Stimulated activated effector memory CD8-positive, alpha-beta T cell treated with anti-CD3 and anti-CD28 coated beads, Interleukin-12 subunit alpha, Interleukin-12 subunit beta, amount 100 ng/mL, for 72 hours (primary cell): ENCODE measurements around the gene GTSF1L.
A peak's percentile ranks its signal among the peaks of the same experiment; 100 is the strongest.

ENCODE experiments used
- ATAC-seq: fragments of 150-1000 bp; cut with Tn5 transposase; 2 replicates; pipeline ENCODE4 v1.10.0; 2021
- DNase-seq, 2 donors: peaks; one replicate each; pipeline ENCODE4 v3.0.0; 2021 to 2022; ENCODE audit warnings: low spot score in 2 of 2
- H3K27ac Mint-ChIP-seq: one replicate; pipeline ENCODE4 v1.8.0; 2022; ENCODE audit warnings: mild to moderate bottlenecking, mixed read lengths
- H3K36me3 Mint-ChIP-seq: one replicate; pipeline ENCODE4 v1.8.0; 2022; ENCODE audit warnings: mild to moderate bottlenecking, mixed read lengths
- H3K4me1 Mint-ChIP-seq: one replicate; pipeline ENCODE4 v1.8.0; 2022; ENCODE audit warnings: mixed read lengths
- H3K4me3 Mint-ChIP-seq: one replicate; pipeline ENCODE4 v1.8.0; 2022; ENCODE audit warnings: mild to moderate bottlenecking, mixed read lengths
- H3K9me3 Mint-ChIP-seq: one replicate; pipeline ENCODE4 v1.8.0; 2022; ENCODE audit warnings: mixed read lengths

Gene GTSF1L

DNA sequence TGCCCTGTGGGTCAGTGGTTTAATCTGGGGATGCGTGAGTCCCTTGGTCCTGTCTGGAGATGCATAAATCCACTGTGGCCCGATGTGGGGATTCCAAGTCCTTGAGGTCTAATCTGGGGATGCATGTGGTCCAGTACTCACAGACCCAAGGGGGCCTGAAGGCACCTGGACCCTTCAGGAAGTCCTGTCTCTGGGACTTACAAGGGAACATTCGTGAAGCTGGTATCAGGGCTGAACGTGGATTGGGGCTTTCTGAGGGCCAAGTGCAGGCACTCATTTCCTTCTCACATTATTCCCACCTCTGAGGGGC, 25.2 kb upstream of the GTSF1L start:
- peaks cover 35% of the 10 kb centered on the region for H3K4me1 Mint-ChIP-seq
- ATAC-seq (no peak), DNase-seq (peak in 1 of 2 donors; percentile 70)
- peak overlapping the region; percentile 90 for H3K27ac Mint-ChIP-seq
- H3K9me3 Mint-ChIP-seq: peaks cover 3% of the 10 kb centered on the region
- peak overlapping the region; percentile 53 for H3K4me3 Mint-ChIP-seq
- peaks cover 24% of the 10 kb centered on the region for H3K36me3 Mint-ChIP-seq

DNA sequence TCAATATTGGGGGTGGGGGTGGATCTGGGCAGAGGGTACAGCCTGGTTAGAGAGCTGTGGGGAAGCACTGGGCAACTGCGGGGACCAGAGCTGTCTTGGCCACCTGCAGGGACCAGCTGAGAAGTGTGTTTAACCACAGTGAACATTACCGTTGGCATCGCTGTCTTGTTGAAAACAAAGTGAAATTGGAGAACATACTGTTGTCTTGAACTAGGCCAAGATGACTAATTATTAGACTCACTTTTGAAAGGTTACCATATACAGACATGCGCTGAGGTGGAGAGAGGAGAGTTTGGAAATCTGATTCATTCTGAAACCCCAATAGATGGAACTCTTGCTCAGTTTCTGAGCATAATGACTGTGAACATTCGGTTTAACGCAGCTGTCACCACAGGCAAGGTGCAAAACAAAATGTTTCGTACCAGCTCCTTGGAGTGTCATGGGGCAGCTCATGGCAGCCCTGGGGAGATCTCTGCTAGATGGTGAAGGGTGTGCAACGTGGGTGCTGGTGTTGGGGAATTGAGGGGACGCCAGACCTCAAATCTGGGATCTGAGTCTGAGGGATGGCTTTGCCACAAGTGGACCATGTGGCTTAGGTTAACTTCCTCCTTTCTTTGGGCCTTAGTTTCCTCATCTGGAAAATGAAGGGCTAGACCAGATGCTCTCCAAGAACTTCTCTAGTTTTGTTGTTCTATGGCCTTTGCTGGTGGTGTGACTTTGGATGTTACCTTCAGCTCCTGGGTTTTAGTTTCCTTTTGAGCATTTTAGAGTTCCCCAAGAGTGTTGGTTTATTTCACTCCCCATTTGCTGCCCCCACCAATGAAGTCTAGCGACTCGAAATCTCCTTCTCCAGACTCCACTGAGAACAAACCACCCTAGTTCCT, 24.6 kb upstream of the GTSF1L start:
- ATAC-seq (peak; percentile 93), DNase-seq (peak; percentile 35 to 86)
- Mint-ChIP-seq H3K4me1 (peaks cover 37% of the 10 kb centered on the region), H3K9me3 (peaks cover 3% of the 10 kb centered on the region), H3K36me3 (peaks cover 24% of the 10 kb centered on the region), H3K27ac (peak overlapping the region; percentile 90), H3K4me3 (peak overlapping the region; percentile 53)

DNA sequence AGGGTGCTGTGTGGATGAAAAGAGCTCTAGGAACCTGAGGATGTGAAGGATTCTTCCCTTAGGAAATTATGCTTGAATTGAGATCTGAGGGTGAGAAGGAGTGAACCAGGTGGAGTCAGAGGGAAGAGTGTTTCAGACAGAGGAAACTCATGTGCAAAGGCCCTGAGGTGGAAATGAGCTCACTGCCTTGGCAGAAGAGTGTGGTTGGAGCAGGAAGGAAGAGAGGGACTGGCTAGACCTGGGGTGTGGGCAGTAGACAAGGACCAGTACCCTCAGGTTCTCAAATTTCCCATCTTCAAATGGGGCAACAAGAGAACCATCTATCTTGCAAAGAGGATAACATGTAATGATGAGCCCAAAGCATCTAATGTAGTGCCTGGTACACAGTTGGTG, 24.0 kb upstream of the GTSF1L start:
- H3K27ac Mint-ChIP-seq: peak overlapping the region; percentile 90
- H3K4me1 Mint-ChIP-seq: peaks cover 39% of the 10 kb centered on the region
- no peak for DNase-seq
- no peak for ATAC-seq
- H3K4me3 Mint-ChIP-seq: peak overlapping the region; percentile 53
- peaks cover 24% of the 10 kb centered on the region for H3K36me3 Mint-ChIP-seq
- peaks cover 3% of the 10 kb centered on the region for H3K9me3 Mint-ChIP-seq

DNA sequence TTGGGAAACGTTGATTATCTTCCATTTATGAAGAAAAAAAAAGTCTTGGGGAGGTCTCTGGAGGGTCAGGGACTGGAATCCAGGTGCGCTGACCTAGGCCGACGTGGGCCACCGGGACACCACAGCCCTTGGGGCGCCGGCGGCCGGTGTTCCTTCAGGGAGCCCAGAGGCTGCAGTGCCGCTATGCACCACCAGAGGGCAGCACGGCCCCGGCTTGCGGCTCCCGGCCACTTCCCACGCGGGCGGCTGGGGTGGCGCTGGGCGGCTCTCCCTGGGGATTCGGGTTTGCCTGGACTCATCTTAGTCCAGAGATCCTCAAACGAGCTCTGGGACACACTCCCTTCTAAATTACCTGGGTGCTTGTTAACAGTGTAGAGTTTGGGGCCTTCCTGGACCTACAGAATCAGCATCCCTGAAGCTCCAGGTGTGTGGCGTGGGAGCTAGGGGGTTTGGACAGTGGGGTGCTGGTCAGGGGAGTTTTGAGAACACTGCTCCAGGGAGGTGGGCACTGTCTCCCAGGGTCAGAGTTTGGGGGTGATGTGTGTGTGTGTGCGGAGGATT, 23.0 kb upstream of the GTSF1L start:
- peak overlapping the region; percentile 53 for H3K4me3 Mint-ChIP-seq
- DNase-seq (peak; percentile 94 to 97), ATAC-seq (peak; percentile 4)
- H3K27ac Mint-ChIP-seq: peak overlapping the region; percentile 90
- peaks cover 3% of the 10 kb centered on the region for H3K9me3 Mint-ChIP-seq
- peaks cover 39% of the 10 kb centered on the region for H3K4me1 Mint-ChIP-seq
- H3K36me3 Mint-ChIP-seq: peaks cover 24% of the 10 kb centered on the region

DNA sequence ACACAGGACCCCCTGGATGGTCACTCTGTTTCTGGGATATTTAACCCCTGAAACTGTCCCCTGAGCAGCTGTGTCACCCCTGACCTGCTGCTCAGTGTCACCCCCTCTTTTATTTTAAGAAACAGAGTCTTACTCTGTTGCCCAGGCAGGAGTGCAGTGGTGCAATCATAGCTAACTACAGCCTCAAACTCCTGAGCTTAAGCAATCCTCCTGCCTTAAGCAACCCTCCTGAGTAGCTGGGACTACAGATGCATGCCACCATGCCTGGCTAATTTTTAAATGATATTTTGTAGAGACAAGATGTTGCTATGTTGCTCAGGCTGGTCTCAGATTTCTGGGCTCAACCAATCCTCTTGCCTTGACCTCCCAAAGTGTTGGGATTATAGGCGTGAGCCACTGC, 21.5 kb upstream of the GTSF1L start:
- Mint-ChIP-seq H3K36me3 (peaks cover 24% of the 10 kb centered on the region), H3K4me3 (no peak overlapping the region), H3K4me1 (peaks cover 39% of the 10 kb centered on the region), H3K9me3 (peaks cover 3% of the 10 kb centered on the region), H3K27ac (no peak overlapping the region)
- no peak for DNase-seq
- ATAC-seq: no peak

DNA sequence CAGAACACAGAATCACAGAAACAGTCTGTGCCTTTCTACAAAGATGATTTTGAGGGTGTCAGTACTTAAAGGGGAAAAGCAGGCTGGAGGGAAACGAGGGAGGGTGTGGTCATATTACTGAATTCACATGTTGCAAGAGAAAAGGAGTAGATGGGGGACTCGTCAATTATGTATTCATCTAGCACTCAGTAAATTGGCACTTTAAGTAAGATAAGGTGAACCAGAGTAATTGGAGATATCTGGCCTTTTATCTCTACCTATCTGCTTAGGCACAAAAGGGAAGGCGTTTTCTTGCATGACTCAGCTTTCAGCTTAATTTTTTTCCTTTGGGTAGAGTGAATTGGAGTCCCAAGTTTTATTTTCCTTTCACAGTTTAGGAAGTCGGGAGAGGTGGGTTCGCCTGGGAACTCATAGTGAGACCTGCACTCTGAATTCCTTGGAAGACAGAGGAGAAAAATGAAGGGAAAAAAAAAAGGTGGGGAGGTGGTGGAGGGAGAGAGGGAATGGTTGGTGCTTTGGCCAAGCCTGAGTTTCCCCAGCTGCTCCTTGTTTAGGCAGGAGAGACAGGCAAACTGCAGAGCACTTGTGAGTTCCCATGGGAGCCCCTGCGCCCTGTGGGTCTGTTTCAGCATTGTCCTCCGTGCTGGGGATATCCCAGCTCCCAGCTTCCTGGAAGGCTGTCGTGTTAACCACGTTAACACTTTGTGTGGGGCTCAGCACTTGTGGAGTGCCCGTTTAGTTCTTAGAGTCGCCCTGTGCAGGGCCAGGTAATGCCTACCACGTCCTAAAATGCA, 19.7 kb upstream of the GTSF1L start:
- no peak for ATAC-seq
- H3K9me3 Mint-ChIP-seq: peaks cover 3% of the 10 kb centered on the region
- DNase-seq: no peak
- H3K36me3 Mint-ChIP-seq: peaks cover 14% of the 10 kb centered on the region
- no peak overlapping the region for H3K27ac Mint-ChIP-seq
- H3K4me3 Mint-ChIP-seq: no peak overlapping the region
- H3K4me1 Mint-ChIP-seq: peaks cover 24% of the 10 kb centered on the region

DNA sequence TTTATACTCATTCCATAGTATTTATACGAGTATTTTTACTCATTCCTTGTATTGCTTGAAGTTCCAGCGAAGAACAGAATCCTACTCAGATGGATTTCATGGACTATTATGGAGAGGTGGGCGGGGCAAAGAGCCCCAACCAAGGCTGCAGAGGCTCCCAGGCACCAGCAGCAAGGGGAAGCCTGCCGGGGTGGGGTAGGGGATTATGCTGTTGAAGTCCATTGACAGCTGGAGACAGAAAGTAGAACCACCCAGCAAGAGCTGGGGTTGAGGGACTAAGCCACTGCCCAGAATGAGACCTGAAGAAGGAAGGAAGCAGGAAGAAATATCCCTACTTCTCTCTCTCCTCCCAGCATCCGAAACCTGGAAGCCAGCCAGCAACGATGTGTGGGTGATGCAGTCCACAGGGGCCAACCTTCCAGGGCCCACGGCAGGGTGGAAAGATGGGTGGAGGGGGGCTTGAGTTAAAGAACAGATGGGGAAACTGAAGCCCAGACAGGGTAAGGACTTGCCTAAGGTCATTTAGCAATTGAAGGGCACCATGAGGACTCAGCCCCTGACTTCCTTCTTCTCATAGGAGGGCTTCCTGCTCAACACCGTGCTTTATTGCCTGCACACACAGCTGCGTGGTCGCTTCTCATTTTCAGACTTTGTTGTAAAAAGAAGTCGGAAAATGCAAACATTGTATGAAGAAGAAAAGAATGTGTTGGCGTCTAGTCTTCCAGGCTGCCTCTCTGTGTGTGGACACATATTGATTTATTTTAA, 18.3 kb upstream of the GTSF1L start:
- no peaks in the 10 kb centered on the region for H3K9me3 Mint-ChIP-seq
- H3K4me1 Mint-ChIP-seq: peaks cover 10% of the 10 kb centered on the region
- peaks cover 5% of the 10 kb centered on the region for H3K36me3 Mint-ChIP-seq
- DNase-seq: no peak
- no peak for ATAC-seq
- no peak overlapping the region for H3K27ac Mint-ChIP-seq
- no peak overlapping the region for H3K4me3 Mint-ChIP-seq

DNA sequence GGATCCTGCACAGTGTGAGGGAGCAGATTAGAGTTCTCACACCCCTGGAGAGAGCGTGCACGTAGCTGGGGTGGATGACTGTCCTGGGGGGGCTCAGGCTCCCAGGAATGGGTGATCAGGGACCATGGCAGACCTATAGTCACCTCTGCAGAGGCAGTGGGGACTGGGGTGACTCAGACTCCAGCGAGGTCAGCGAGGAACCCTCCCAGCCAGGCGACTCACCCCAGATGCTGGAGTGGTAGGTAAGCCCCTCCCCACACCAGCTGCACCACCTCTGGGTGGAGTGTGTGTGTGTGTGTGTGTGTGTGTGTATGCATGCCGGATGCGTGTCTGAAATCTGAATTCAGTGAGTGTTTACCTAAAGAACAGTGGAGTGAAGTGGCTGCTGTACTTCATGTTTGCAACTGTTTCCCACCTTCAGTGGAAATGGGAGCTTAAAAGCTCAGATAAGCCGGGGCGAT, 17.4 kb upstream of the GTSF1L start:
- H3K36me3 Mint-ChIP-seq: no peaks in the 10 kb centered on the region
- no peak for DNase-seq
- H3K4me3 Mint-ChIP-seq: no peak overlapping the region
- H3K9me3 Mint-ChIP-seq: no peaks in the 10 kb centered on the region
- H3K4me1 Mint-ChIP-seq: peaks cover 4% of the 10 kb centered on the region
- ATAC-seq: peak; percentile 66
- no peak overlapping the region for H3K27ac Mint-ChIP-seq

DNA sequence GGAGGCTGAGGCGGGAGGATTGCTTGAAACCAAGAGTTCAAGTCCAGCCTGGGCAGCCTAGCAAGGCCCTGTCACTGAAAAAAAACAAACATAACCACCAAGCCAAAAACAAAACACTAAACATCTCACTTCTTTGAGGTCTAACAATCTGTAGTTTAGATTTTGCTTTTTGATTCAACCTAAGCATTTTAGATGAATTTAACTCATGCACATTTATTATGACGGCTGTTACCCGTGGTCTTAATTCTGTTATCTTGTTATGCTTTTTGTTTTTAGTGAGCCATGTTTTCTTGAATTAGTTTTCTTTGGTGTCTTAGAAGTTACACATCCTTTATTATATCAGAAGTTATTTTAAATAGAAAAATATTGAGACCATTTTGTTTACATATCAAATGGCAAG, 13.8 kb upstream of the GTSF1L start:
- no peak for DNase-seq
- H3K27ac Mint-ChIP-seq: no peak overlapping the region
- ATAC-seq: no peak
- peaks cover 14% of the 10 kb centered on the region for H3K4me1 Mint-ChIP-seq
- no peaks in the 10 kb centered on the region for H3K36me3 Mint-ChIP-seq
- no peak overlapping the region for H3K4me3 Mint-ChIP-seq
- no peaks in the 10 kb centered on the region for H3K9me3 Mint-ChIP-seq

DNA sequence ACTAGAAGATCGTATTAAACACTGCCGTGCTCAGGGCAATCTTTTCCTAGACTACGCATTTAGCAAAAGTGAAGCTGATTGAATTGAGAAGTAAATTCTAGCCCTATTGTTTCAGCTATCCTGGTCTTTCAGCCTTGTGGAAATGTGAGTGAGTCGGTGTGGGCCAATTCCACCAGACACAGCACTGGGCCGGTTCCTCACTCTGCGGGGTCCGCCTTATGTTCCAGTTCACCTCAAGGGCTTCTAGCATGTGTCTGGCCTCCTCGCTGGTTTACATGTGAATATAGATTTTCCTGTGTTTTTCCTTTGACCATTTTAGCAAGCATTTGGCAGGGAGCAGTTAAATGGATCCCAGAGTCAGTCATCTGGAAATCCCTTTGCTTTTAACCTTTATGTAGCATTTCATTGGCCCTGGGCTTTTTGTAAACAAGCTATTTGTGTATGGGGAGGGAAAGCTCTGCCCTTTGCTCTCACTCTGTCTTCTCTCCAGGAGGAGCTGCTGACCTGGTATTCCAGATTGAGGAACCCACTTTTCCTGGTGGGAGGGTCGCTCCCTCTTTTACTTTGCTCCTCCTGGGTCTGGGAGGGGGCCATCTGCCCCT, 12.4 kb upstream of the GTSF1L start:
- no peak overlapping the region for H3K4me3 Mint-ChIP-seq
- peaks cover 18% of the 10 kb centered on the region for H3K4me1 Mint-ChIP-seq
- no peaks in the 10 kb centered on the region for H3K9me3 Mint-ChIP-seq
- H3K27ac Mint-ChIP-seq: no peak overlapping the region
- ATAC-seq (no peak), DNase-seq (no peak)
- no peaks in the 10 kb centered on the region for H3K36me3 Mint-ChIP-seq

DNA sequence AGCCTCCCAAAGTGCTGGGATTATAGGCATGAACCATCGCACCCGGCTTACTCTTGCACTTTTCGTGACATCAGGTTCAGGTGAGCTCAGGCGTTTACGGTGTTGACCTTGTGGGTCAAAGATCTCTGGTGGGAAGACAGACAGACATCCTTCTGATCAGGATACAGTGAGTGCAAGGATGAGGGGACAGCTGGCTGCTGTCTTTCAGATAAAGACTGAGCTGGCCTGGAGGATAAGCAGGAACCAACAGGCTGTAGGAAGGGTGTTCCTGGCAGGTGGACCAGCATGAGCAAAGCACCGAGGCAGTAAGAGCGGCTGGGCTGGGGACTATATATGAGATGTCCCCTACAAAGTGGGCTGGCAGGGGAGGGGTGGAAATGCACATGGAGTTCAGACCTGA, 11.1 kb upstream of the GTSF1L start:
- Mint-ChIP-seq H3K4me3 (no peak overlapping the region), H3K9me3 (no peaks in the 10 kb centered on the region), H3K36me3 (no peaks in the 10 kb centered on the region), H3K27ac (no peak overlapping the region), H3K4me1 (peaks cover 18% of the 10 kb centered on the region)
- ATAC-seq: no peak
- DNase-seq: no peak

DNA sequence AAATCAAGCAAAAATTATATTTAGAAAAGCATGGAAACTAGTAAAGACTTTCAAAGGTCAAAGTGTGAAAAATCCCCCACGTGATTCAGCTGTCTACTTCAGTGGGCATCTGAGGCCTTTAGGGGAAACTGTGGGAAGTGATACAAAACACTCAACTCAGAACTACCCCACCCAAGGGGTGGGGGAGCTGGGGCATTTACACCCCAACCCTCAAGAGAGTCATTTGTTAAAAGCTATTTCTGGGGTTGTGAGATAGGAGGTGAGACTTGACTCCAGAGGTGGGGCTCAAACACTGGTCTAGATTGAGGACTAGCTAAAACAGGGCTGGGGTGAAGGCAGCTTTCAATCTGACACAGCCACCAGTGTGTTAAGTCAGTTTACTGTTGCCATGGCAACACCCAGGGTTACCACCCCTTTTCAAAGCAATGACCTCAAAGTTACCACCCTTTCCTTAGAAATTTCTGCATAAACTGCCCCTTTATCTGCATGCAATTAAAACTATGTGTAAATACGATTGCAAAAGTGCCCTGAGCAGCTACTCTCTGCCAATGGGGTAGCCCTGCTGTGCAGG, 9.9 kb upstream of the GTSF1L start:
- H3K4me3 Mint-ChIP-seq: no peak overlapping the region
- H3K36me3 Mint-ChIP-seq: no peaks in the 10 kb centered on the region
- ATAC-seq: peak; percentile 93
- peaks cover 18% of the 10 kb centered on the region for H3K4me1 Mint-ChIP-seq
- DNase-seq: peak in 1 of 2 donors; percentile 68
- no peaks in the 10 kb centered on the region for H3K9me3 Mint-ChIP-seq
- peak overlapping the region; percentile 45 for H3K27ac Mint-ChIP-seq

DNA sequence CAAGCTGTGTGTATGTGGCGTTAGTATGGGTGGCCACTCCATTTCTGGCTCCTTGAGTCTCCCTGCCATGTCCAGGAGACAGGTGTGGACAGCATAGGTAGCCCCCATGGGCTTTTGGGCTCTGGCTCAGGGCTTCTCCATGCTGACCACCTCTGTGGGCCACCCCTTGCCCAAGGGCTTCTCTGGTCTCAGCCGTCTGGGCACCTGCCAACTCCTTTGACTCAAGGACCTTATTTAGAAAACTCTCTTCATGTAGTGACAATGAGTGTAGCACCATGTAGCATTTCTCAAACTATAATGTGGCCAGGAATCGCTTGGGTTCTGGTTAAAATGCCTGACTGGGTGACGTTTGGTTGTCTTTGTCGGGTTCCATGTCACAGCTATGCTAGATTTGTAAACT, 5.1 kb upstream of the GTSF1L start:
- no peak for ATAC-seq
- H3K4me1 Mint-ChIP-seq: peaks cover 13% of the 10 kb centered on the region
- H3K27ac Mint-ChIP-seq: no peak overlapping the region

DNA sequence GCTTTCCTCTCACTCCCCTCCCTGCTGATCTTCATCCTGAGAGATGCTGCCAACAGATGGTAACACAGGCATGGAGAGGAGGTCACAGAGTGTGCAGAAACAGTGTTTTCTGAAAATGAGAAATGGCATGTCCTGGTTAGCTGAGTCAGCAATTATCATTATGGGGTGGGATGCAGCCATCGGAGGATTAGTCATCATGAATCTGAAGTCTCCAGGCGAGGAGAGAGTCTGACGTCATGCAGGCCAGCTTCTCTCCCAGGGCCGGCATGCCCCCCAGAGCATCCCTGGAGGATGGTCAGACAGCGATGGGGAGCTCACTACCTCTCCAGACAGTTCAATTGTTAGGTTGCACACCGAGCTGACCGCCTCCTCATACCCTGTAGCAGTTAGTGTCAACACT, 4.7 kb upstream of the GTSF1L start:
- DNase-seq: no peak
- Mint-ChIP-seq H3K36me3 (no peaks in the 10 kb centered on the region), H3K27ac (no peak overlapping the region), H3K4me1 (peaks cover 9% of the 10 kb centered on the region), H3K4me3 (no peak overlapping the region), H3K9me3 (no peaks in the 10 kb centered on the region)
- ATAC-seq: peak; percentile 40

More for the DNA sequence above, 5.1 kb upstream of the GTSF1L start:
- Mint-ChIP-seq H3K4me3 (no peak overlapping the region), H3K36me3 (no peaks in the 10 kb centered on the region), H3K9me3 (no peaks in the 10 kb centered on the region)
- no peak for DNase-seq
